HepG2 (cell line): ENCODE results near the gene AUP1. TPM values are rescaled to one million over a fixed set of nuclear protein-coding genes. Genes with fewer than 3 reads are reported as not detected.

Experiments
- HNF1A ChIP-seq, 2 experiments: sonication (generic) in 1 of 2; formaldehyde crosslinking in 1 of 2; IDR thresholded peaks; 2 replicates each; pipeline versions ENCODE4 v1.4.0 to v1.6.1; 2016 to 2020; ENCODE audit warnings: borderline replicate concordance in 1 of 2, low read depth in 1 of 2, mild to moderate bottlenecking in 1 of 2, missing genetic modification reagents in 1 of 2
- MAFF ChIP-seq: IDR thresholded peaks from 2 replicates; pipeline ENCODE4 v1.6.1; 2011; ENCODE audit warnings: low read depth, low read length, improper control_type of control experiment
- MBNL3 ChIP-seq: fragments of 250-450 bp; sonication (Bioruptor Pico); conservative IDR thresholded peaks from 2 replicates; pipeline ENCODE4 v1.8.0; 2022; ENCODE audit warnings: mild to moderate bottlenecking, inconsistent platforms
- NFKBIZ ChIP-seq: IDR thresholded peaks from 2 replicates; pipeline ENCODE4 v1.6.1; 2018; ENCODE audit warnings: missing genetic modification reagents, missing compliant biosample characterization
- NR1H2 ChIP-seq: sonication (generic); formaldehyde crosslinking; IDR thresholded peaks from 2 replicates; pipeline ENCODE4 v1.8.1; 2022; ENCODE audit warnings: low read depth, missing genetic modification reagents, borderline replicate concordance
- SP1 ChIP-seq, 2 experiments: fragments of 450-650 bp in 1 of 2; sonication (generic) in 1 of 2; formaldehyde crosslinking in 1 of 2; IDR thresholded peaks; 2 replicates each; pipeline versions ENCODE4 v1.4.0 to v1.6.1; 2016 to 2020; ENCODE audit warnings: missing genetic modification reagents in 1 of 2
- THAP9 ChIP-seq: sonication (generic); formaldehyde crosslinking; IDR thresholded peaks from 2 replicates; pipeline ENCODE4; 2020; ENCODE audit warnings: missing genetic modification reagents, mild to moderate bottlenecking, borderline replicate concordance
- TOE1 ChIP-seq: sonication (generic); formaldehyde crosslinking; IDR thresholded peaks from 2 replicates; pipeline ENCODE4 v1.4.0; 2020; ENCODE audit warnings: mild to moderate bottlenecking, missing genetic modification reagents
- TOPORS ChIP-seq: sonication (generic); formaldehyde crosslinking; IDR thresholded peaks from 2 replicates; pipeline ENCODE4 v1.8.0; 2023; ENCODE audit warnings: mild to moderate bottlenecking, missing genetic modification reagents
- ZBTB38 ChIP-seq: sonication (generic); formaldehyde crosslinking; IDR thresholded peaks from 2 replicates; pipeline ENCODE4 v1.5.1; 2020; ENCODE audit warnings: mild to moderate bottlenecking, missing genetic modification reagents
- ZGPAT ChIP-seq: IDR thresholded peaks from 2 replicates; pipeline ENCODE4 v1.6.1; 2016; ENCODE audit warnings: mild to moderate bottlenecking
- ZNF431 ChIP-seq: sonication (generic); formaldehyde crosslinking; IDR thresholded peaks from 2 replicates; pipeline ENCODE4 v1.9.0; 2022; ENCODE audit warnings: missing genetic modification reagents, low read depth, mild to moderate bottlenecking, borderline replicate concordance
- ZNF446 ChIP-seq: sonication (generic); formaldehyde crosslinking; IDR thresholded peaks from 2 replicates; pipeline ENCODE4 v1.5.0; 2020; ENCODE audit warnings: mild to moderate bottlenecking, missing genetic modification reagents
- ZNF512 ChIP-seq: sonication (generic); formaldehyde crosslinking; IDR thresholded peaks from 2 replicates; pipeline ENCODE4 v1.4.0; 2020; ENCODE audit warnings: mild to moderate bottlenecking, missing genetic modification reagents
- ZNF597 ChIP-seq: sonication (generic); formaldehyde crosslinking; IDR thresholded peaks from 2 replicates; pipeline ENCODE4 v1.5.0; 2020; ENCODE audit warnings: missing genetic modification reagents
- ZNF629 ChIP-seq: sonication (generic); formaldehyde crosslinking; conservative IDR thresholded peaks from 2 replicates; pipeline ENCODE4 v1.5.0; 2020; ENCODE audit warnings: missing genetic modification reagents
- ZNF782 ChIP-seq: sonication (generic); formaldehyde crosslinking; IDR thresholded peaks from 2 replicates; pipeline ENCODE4 v1.4.0; 2020; ENCODE audit warnings: missing genetic modification reagents, mild to moderate bottlenecking, borderline replicate concordance
- polyA plus RNA-seq, 8 experiments: library from polyadenylated mRNA; depleted of rRNA in 3 of 8; stranded (reverse) in 7 of 8; unstranded in 1 of 8; fragments of >200 nt; fragmentation: Illumina TruSeq in 4 of 8; extraction: Trizol in 4 of 8; gene quantifications; 2 replicates each; pipeline versions ENCODE4 v1.2.1 to v1.2.3, GENCODE V29; 2011 to 2016; ENCODE audit warnings: low read depth in 4 of 8, missing spikeins in 1 of 8, mixed read lengths in 1 of 8; ENCODE audit not compliant: insufficient read depth in 1 of 8
- total RNA-seq, 5 experiments: library from RNA; depleted of rRNA; stranded (reverse); fragments of >200 nt; fragmentation: Illumina TruSeq; extraction: Trizol; gene quantifications; 2 replicates each; pipeline ENCODE4 v1.2.3, GENCODE V29; 2016; ENCODE audit warnings: low read depth in 1 of 5

Gene AUP1
- total and polyA plus RNA-seq, 2 of the 13 experiments (the other 11 are each of a cell fraction or from before 2014, with no cell fraction given): 174 to 267 TPM

- TF ChIP-seq ZGPAT (CRISPR knock-in tag): peak; percentile 49; the same call in 1 of the 2 replicates
- 0 out of 2 replicates have a peak, but pooled peaks have one; percentile 19 for TF ChIP-seq TOPORS (CRISPR knock-in tag)
- TF ChIP-seq NFKBIZ (CRISPR knock-in tag): peak; percentile 69; the same call in 1 of the 2 replicates
- no peak for TF ChIP-seq THAP9 (CRISPR knock-in tag)
- TF ChIP-seq ZNF512 (CRISPR knock-in tag): no peak
- peak; percentile 46; the same call in 1 of the 2 replicates for TF ChIP-seq ZNF629 (CRISPR knock-in tag)
- TF ChIP-seq MAFF: no peak
- 0 out of 2 replicates have a peak, but pooled peaks have one; percentile 19 for TF ChIP-seq NR1H2
- no peak for TF ChIP-seq ZNF782 (CRISPR knock-in tag)
- TF ChIP-seq MBNL3: no peak
- peak; percentile 25; the same call in 1 of the 2 replicates for TF ChIP-seq TOE1 (CRISPR knock-in tag)
- no peak for TF ChIP-seq ZBTB38 (CRISPR knock-in tag)
- no peak for TF ChIP-seq SP1 (IDR thresholded peaks at IDR 0.05)
- peak; percentile 68; the same call in 1 of the 2 replicates for TF ChIP-seq SP1 (CRISPR knock-in tag; IDR thresholded peaks at IDR 0.05)
- TF ChIP-seq ZNF446: no peak
- TF ChIP-seq ZNF431 (CRISPR knock-in tag): no peak
- TF ChIP-seq ZNF597 (CRISPR knock-in tag): no peak
- no peak for TF ChIP-seq HNF1A (IDR thresholded peaks at IDR 0.05; ENCODE audit: low read depth)
- 0 out of 2 replicates have a peak, but pooled peaks have one; percentile 55 for TF ChIP-seq HNF1A (CRISPR knock-in tag; IDR thresholded peaks at IDR 0.05; ENCODE audit: borderline replicate concordance)
Observed at GRCh38 chr2:74502147-74502719, 27.3 kb downstream of the AUP1 start (continued).
